GM19351 (cell line): ENCODE results near the gene TMEM91.

Source experiments
- ATAC-seq: cut with Tn5 transposase; IDR thresholded peaks from one replicate; pipeline ENCODE4 v1.9.1; 2021; ENCODE audit warnings: mild to moderate bottlenecking, moderate library complexity; ENCODE audit not compliant: unreplicated experiment

The TMEM91 gene

GRCh38 chr19:41427647-41428480, 51.5 kb downstream of the TMEM91 start:
- no peak for ATAC-seq

DNA sequence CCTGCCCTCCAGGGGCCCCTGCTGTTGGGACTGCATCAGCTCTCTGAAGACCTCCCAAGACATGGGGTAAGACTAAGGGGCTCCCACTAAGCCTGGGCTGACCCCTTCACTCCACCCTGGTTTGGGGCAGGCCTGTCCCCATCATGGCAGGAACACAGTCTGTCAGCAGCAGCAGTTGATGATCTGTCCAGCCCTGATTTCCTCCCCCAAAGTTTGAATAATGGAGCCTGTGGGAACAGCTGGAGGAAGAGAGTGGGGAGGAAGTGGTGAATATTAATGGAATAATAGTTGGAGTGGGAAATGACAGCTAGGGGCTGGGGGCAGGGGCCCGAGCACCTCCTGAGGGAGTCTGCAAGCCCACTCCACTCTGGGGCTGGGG, 52.1 kb downstream of the TMEM91 start:
- no peak for ATAC-seq

DNA sequence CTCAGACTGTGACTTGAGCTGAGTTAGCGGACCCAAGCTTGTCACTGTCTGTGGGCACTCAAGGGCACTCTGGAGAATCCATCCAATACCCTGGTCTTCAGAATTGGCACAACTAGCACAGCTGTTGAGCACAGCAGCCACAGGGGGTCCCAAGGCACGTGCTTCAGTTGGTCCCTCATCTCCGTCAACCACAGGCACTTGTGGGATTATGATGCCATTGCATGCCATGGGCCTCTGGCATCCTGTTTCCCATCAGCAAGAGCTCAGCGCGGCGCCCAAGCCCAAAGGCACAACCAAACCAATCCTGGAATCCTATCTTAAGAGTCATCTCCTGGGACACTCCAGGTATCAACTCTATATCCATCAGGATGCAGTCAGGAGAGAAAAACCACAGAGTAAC, 54.6 kb downstream of the TMEM91 start:
- no peak for ATAC-seq

DNA sequence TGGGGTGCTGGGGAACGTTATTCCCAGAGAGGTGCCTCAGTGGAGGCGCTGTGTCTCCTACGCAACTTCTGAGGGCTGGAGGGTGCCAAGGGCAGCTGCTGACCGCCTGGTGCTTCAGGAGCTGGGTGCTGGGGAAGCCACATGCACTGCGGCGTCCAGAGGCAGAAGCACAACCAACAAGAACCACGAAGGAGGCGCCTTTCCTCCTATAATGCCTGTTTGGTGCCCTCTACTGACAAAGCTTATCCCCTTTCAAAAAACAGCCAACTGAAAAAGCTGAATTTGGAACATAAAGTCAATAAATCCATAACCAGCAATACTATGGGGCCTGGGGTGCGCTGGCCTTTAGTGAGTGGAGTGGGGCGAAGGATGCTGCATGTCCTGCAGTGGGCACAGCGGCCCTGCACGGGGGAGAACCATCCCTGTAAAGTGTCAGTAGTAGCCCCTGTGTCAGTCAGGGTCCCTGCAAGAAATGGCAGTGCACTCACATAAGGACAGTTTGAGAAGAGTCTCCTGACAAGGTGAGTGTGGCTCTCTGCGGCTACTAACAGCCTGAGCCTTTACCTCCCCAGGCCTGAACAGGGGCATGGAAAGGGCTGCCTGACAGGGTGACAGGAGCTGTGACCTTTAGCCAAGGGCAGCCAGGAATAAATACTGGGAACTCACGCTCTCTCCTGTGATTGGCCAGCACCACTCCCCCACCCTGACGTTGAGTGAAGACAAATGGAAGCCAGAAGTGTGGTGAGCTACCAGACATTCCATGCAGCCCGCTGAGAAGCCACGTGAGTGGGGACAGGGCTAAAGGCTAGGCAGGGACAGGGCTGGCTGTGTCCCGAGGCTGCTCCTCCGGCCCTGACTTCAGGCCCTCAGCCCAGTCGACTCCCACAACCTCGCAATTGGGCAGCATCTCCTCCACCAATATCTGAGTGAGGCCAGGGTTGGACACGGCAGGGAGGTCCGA, 55.4 kb downstream of the TMEM91 start:
- ATAC-seq: no peak

GRCh38 chr19:41433171-41433570, 56.8 kb downstream of the TMEM91 start:
- no peak for ATAC-seq
